H7 (cell line): ENCODE results near the gene PRKAG2. TPM values are rescaled to one million over a fixed set of nuclear protein-coding genes. Genes with fewer than 3 reads are reported as not detected.

ENCODE experiments used
- DNase-seq: peaks from one replicate; pipeline ENCODE4 v3.0.0; 2012
- H3K27me3 ChIP-seq: 2 replicates; pipeline ENCODE4 v1.6.0; 2011; ENCODE audit warnings: mild to moderate bottlenecking, low read length; ENCODE audit not compliant: control insufficient read depth, insufficient read depth
- H3K36me3 ChIP-seq: replicated peaks from 2 replicates; pipeline ENCODE4 v1.5.1; 2011; ENCODE audit warnings: low read length; ENCODE audit not compliant: control insufficient read depth, insufficient read depth
- H3K4me3 ChIP-seq: 2 replicates; pipeline ENCODE4 v1.5.1; 2011; ENCODE audit warnings: low read depth, mild to moderate bottlenecking, control low read depth, low read length, moderate library complexity; ENCODE audit not compliant: insufficient read depth
- total RNA-seq: library from RNA; depleted of rRNA; stranded (reverse); fragments of >200 nt; shearing (Covaris generic); gene quantifications from 2 replicates; pipeline ENCODE4 v1.2.3, GENCODE V29; 2014; rRNA removed

The PRKAG2 gene
- total RNA-seq, 1 experiment from 2014 or later, result 6.0 TPM

DNA sequence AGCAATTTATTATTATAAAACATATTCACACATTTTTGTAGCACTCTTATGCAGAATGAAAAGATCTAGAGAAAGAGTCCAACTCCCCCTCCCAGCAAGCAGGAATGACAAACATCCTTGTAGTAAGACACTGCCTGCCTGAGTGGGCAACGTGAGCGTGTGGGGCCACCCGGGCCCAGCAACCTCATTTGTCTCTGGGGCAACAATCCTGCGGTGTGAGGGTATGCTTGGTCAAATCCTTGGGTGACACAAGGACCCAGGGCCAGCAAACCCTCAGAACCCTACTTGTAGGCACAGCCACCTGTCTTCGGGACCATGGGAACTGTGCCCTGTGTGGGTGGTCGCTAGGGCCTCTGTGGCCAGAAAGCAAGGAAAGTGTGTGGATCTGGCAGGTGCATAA is 367.9 kb downstream of the PRKAG2 start:
- no peak for DNase-seq
- Histone ChIP-seq H3K36me3 (no peaks in the 10 kb centered on the region), H3K27me3 (no peaks in the 10 kb centered on the region), H3K4me3 (no peak overlapping the region)

GRCh38 chr7:151507806-151508205 is 369.1 kb downstream of the PRKAG2 start:
- H3K4me3 ChIP-seq, result no peak overlapping the region
- no peaks in the 10 kb centered on the region for H3K36me3 ChIP-seq
- H3K27me3 ChIP-seq, result no peaks in the 10 kb centered on the region
- DNase-seq, result no peak

GRCh38 chr7:151506901-151507382 is 370.0 kb downstream of the PRKAG2 start:
- peak; percentile 47 for DNase-seq
- Histone ChIP-seq H3K27me3 (no peaks in the 10 kb centered on the region), H3K4me3 (no peak overlapping the region), H3K36me3 (no peaks in the 10 kb centered on the region)

Other genes with a start within 250 kb of the PRKAG2 start
- gene GALNTL5, start 79.3 kb upstream of the PRKAG2 start, total RNA-seq, result not detected in 2 replicates
- gene GALNT11, start 148.6 kb upstream of the PRKAG2 start, total RNA-seq, result 29.6 and 30.0 TPM in 2 replicates